ENCODE measurements around the gene SPPL2B.

Gene SPPL2B

DNA sequence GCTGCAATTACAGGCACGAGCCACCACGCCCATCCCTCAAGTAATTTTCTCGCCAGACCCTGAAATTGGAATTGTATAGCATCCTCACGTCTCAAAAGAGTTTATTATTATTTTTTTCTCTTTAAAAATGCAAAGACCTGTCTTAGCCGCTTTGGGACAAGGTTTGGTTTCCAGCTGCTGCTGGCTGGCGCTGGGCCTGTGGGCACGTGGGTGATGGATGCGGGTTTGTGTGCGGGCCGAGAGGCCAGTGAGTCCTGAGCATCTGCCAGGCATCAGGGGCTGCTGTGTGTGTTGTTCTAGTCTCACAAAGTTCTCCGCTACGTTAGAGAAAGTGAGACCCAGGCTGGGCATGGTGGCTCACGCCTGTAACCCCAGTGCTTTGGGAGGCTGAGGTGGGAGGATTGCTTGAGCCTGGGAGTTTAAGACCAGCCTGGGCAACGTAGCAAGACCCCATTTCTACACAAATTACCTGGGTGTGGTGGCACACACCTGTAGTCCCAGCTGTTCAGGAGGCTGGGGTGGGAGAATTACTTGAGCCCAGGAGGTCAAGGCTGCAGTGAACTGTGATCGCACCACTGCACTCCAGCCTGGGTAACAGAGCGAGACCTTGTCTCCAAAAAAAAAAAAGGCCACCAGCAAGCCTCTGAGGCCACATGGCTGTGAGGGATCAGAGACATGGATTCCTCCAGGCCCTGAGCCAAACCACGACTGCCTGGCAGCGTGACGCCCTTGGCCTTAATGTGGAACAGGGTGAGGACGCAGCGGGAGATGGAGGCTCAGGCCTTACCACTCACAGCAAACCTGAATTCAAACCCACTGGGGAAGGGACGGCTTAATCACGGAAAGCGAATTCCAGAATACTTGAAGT, 26.9 kb downstream of the SPPL2B start:
- no peak for DNase-seq (ENCODE audit: low spot score)

DNA sequence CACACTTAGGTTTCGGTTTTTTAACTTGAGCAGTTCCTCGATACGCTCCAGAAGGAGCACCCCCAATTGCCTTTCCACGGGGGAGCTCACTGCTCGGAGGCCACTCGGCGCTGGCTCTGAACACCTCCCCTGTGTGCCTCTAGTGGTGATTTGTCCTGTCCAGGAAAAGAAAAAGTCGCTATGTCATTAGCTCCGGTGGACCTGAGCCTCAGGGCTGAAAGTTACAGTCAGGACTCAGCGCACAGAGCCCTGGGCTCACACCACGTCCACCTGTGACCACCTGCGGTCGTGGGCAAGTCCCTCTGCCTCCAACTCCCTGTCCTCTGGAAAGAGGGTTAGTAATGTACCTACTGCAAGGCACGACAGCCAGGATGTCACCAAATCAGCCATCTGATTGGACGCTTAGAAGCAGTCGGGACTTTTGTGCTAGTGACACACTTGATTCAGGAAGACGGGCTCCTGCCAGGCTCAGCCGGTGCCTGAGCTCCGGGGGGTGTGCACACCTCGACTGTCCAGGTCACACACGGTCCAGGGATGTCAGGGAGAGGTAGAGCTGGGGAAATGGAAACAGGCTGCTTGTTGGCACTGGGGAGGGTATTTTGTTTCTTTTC, 27.7 kb downstream of the SPPL2B start:
- DNase-seq (ENCODE audit: low spot score): no peak

DNA sequence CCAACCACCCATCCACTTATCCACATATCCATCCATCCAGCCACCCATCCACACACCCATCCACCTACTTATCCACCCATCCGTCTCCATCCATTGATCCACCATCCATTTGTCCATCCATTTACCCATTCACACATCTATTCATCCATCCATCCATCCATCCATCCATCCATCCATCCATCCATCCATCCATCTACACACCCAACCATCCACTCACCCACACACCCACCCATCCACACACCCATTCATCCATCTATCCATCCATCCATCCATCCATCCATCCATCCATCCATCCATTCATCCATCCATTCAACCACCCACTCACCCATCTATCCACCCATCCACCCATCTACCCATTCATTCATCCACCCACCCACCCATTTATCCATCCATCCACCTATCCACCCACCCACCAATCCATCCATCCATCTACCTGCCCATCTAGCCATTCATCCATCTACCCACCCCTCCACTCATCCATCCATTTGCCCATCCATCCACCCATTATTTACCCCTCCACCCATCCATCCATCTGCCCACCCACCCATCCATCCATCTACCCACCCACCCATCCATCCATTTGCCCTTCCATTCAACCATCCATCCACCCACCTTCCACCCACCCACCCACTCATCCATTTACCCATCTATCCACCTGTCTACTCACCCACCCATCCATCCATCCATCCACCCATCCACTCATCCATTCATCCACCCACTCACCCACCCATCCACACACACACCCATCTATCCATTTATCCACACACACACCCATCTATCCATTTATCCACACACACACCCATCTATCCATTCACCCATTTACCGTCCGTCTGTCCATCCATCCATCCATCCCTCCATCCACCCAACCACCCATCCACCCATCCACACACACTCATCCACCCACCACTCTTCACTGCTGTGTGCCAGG, 29.1 kb downstream of the SPPL2B start:
- no peak for DNase-seq (ENCODE audit: low spot score)

DNA sequence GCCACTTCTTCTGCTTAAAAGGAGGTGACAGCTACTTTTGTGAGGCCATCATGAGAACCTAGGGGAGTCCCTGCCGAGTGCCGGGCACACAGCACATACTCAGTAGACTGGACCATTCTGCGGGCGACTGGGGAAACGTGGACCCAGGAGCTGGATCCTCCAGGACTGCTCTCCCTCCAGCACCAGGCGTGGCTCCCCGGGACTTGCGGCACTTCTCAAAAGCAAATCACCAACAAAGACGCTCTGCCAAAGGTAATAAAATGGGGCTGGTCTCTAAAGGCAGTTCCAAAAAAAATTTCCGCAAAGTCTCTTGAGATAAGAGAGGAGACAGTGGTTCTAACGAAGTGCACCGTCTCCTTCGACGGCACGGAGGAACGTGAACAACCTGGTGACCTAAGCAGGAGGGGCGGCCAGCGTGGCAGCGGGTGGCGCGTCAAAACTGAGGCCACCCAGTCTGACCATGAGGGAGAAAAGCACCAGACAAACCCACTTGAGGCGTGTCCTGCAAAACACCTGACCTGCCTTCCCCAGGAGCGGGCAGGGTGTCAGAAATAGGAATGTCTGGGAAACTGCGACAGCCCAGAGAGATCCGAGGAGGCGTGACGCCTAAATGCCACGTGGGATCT, 30.2 kb downstream of the SPPL2B start:
- DNase-seq (ENCODE audit: low spot score): no peak

DNA sequence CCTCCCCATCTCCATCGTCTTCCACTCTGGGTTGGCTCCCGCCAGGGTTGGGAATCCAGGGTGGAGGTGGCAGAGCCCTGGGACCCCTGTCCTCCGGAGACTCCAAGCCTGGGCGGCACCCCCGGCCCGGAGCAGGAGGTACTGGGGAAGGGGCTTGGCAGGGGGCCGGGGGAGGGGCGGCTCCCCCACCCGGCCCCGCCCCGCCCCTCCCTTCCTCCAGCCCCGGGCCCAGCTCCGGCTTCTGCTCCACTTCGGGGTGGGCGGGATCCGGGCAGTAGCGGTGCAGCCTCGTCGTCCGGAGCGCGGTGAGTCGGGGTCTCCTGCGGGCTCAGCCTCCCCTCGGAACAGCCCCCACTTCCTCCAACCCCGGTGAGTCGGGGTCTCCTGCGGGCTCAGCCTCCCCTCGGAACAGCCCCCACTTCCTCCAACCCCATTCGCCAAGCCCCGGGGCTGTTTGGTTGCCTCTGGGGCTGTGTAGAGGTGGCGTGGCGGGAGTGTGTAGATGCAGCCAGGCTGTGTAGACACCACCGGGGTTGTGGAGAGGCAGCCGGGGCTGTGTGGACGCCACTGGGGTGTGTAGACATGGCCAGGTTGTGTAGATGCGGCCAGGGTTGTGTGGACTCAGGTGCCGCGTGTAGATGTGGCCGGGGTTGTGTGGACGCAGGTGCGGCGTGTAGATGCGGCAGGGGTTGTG, 31.7 kb downstream of the SPPL2B start, which contains the start of gene TMPRSS9:
Gene TMPRSS9 (plus strand): TSS at position 274 of the 694 bp plus-strand sequence. CDS start 29,521 bp downstream, outside the sequence.
- DNase-seq (ENCODE audit: low spot score): no peak

DNA sequence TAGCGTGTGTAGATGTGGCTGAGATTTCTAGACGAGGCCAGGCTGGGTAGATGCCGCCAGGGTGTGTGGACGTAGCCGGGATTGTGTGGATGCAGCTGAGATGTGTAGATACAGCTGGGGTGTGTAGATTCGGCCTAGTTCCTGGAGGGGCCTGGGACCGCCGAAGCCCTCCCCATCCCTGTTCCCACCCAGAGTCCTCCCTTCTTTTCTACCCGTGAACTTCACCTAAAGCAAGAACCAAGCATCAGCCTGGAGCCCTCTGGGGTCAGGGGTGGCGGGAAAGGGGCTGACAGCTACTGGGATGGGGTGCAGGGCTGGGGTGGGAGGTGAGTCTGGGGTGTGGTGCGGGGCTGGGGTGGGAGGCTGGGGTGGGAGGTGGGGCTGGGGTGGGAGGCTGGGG, 32.3 kb downstream of the SPPL2B start:
- DNase-seq (ENCODE audit: low spot score): no peak

DNA sequence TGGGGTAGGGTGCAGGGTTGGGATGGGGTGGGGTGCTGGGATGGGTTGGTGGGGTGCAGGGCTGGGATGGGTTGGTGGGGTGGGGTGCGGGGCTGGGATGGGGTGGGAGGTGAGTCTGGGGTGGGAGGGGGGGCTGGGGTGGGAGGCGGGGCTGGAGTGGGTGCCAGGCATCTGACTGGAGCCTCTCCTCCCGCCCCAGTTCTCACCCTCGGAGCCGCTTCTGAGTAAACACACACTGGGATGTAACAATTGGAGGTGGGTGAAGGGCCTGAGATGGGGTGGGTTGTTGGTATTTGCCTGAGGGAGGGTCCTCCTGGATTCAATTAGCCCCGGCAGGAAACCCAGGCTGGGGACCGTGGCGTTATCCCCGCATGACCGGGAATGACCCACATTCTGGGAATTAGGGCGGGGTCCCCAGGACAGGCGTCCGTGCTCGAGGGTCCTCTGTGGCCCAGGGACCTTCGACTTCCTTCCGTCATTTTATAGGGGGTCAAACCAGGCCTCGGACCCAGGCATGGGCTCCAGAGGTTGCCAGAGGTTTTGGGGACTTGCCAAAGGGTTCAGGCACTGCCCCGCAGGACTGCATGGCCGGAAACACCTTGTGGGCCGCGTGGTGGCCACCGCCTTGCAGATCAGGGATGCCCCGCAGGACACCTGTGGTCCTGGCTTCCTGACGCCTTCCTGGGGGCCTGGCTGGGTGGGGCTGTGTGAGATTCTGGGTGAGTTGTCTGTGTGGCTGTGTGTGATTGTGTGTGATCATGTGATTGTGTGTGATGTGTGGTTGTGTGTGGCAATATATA, 33.0 kb downstream of the SPPL2B start:
- no peak for DNase-seq (ENCODE audit: low spot score)

DNA sequence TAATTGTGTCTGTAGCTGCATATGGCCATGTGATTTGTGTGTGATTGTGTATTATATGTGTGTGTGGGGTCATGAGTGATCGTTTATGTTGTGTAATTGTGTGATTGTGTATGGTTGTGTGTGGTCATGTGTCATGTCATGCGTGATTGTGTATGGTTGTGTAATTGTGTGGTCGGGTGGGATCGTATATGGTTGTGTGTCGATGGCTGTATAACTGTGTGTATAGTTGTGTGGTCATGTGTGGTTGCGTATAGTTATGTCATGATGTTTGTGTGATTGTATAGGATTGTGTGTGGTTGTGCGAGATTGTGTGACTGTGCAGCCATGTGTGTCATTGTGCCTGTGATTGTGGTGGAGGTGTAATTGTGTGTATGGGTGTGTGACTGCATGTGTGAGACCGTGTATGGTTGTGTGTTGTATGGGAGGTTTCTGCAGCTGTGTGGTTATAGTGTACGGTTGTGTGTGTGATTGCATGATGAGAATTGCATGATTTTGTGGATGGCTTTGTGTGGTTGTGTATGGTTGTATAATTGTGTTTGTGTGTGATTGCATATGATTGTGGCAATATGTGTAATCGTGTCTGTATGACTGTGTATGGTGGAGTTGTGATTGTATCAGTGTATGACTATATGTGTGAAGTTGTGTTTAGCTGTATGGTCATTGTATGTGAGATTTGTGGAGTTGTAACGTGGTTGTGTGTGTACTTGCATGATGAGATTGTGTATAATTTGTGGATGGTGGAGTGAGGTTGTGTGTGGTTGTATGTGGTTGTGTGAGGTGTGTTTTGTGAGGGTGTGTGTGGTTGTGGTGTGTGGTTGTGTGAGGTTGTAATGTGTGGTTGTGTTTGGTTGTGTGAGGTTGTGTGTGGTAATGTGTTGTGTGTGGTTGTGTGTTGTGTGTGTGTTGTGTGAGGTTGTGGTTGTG, 33.8 kb downstream of the SPPL2B start:
- no peak for DNase-seq (ENCODE audit: low spot score)

DNA sequence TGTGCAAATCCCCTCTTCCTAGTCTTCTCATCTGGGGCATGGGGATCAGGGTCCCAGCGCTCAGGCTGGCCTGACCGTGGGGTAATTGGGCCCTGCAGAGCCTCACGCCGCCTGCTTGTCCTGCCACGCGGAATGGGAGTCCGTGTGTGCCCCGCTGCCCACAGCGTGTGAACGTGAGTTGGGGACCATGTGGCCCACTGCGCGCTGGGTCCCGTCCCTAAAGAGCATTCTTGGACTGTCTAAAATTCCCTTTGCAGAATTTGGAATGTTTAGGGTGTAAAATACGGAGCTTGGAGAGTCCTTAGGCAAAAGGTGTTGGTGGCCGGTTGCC, 34.5 kb downstream of the SPPL2B start:
- no peak for DNase-seq (ENCODE audit: low spot score)

DNA sequence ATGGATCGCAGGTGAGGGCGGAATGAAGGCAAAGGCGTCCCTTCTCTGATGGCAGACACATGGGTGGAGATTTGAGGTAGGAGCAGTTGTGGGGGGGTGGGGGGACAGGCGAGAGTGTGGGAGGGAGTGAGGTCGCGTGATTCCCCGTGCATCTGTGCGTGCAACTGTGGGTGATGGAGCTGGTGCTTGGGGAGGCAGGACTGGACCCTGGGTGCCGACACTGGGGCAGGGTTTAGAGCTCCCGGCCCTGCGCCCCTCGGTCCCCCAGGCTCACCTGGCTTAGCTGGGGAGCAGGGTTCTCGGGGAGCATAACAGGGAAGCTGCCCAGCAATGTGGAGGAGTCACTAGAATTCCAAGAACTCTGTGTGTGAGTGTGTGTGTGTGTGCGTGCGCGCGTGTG, 34.9 kb downstream of the SPPL2B start:
- no peak for DNase-seq (ENCODE audit: low spot score)

DNA sequence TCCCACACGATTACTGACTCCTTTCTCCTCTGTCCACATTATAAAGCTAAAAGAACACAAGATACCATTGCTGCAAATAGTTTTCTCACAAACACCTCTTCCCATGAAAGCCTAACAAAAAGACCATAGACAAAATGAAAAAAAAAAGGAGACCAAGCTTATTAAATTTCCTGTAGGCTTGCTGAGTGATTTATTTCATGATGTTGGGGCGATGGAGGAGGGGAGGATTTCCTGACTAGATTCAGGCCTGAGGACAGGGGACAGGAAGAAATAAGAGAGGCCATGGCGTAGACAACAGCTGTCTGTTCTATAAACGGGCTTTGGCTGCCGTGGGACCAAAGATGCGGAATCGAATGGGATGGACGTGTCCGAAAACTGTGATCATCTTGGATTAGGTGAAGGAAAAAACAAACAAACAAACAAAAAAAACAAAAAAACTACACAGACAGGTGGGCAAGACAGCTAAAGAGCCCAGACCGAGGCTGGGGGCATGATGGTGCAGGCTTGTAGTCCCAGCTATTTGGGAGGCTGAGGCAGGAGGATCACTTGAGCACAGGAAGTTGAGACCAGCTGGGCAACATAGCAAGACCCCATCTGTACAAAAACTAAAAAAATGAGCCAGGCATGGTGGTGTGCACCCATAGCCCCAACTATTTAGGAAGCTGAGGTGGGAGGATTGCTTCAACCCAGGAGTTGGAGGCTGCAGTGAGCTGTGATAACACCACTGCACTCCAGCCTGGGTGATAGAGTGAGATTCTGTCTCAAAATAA, 36.9 kb downstream of the SPPL2B start:
- DNase-seq (ENCODE audit: low spot score): no peak

DNA sequence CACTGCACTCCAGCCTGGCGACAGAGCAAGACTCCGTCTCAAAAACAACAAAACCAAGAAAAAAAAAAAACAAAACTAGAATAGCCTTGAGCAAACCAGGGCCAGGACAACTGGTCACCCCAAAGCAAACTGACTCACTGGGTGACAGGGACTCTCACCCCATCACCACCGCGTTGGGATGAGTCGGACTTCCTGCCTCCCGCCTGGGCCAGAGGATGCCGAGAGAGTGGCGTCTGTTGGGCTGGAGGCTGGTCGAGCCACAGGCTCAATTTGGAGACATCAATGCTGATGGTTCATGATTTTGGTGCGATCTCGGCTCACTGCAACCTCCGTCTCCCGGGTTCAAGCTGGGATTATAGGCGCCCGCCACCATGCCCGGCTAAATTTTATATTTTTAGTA, 43.2 kb downstream of the SPPL2B start:
- no peak for DNase-seq (ENCODE audit: low spot score)

DNA sequence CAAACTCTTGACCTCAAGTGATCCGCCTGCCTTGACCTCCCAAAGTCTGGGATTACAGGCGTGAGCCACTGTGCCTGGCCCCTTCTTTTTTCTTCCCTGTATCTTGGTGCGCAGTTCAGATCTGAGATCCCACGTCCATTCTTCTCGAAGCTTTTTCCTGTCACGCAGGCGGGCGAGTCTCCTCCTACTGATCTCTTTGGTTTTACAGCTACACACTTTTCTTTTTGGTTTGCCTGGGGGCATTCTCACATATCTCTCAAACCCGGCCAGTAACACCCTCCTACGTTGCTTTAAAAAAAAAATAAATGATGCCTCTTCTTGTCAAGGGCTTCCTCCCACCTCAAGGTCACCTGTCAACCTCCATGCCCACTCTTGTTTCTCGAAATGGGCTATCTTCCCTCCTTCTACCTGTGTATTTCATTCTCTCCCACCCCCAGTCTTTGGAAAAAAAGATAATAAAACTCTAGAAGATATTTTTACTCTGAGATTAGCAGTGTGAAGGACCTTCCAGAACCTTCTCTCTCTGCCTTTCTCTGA, 43.7 kb downstream of the SPPL2B start:
- no peak for DNase-seq (ENCODE audit: low spot score)

DNA sequence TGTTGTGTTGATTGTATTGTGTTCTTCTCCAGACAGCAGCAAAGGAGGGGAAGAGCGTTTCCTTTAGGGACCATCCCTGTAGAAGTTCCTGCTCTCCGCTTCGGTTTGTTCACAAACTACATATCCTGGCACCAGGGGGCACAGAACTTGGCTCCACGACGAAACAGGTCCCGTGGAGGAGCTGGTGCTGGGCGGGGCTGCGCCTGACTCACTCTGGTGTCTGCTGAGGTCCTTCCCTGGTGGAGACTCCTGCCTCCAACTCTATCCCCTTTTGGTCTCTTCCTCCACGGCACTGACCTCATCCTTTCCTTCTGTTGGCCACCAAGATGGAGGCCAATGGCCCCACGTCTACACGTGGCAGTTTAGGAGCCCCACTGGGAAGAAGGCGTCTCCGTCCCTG, 46.3 kb downstream of the SPPL2B start:
- DNase-seq (ENCODE audit: low spot score): no peak

DNA sequence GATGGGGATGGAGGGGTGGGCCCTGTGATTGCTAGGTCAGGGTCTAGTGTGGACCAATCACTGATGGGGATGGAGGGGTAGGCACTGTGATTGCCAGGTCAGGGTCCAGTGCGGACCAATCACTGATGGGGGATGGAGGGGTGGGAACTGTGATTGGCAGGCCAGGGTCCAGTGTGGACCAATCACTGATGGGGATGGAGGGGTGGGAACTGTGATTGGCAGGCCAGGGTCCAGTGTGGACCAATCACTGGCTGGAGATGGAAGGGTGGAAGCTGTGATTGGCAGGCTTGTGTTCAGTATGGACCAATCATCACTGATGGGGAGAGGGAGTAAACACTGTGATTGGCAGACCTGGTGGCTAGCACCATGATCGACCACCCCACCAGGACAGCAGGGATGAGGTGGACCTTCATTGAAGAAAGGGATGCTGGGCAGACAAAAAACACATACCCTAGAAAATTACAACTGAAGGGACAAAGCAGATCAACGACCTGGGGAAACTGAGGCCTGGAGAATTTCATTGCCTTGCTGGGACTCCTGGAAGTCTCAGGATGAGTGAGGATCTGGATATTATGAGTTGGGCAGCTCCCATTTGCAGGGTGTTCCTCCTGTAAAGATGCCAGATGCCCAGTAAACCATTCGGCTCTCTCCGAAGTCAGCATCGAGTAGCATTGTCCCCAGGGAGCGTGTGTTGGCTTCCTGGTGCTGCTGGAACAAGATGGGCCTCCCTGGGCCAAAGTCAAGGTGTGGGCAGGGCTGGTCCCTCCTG, 47.1 kb downstream of the SPPL2B start:
- DNase-seq (ENCODE audit: low spot score): no peak

DNA sequence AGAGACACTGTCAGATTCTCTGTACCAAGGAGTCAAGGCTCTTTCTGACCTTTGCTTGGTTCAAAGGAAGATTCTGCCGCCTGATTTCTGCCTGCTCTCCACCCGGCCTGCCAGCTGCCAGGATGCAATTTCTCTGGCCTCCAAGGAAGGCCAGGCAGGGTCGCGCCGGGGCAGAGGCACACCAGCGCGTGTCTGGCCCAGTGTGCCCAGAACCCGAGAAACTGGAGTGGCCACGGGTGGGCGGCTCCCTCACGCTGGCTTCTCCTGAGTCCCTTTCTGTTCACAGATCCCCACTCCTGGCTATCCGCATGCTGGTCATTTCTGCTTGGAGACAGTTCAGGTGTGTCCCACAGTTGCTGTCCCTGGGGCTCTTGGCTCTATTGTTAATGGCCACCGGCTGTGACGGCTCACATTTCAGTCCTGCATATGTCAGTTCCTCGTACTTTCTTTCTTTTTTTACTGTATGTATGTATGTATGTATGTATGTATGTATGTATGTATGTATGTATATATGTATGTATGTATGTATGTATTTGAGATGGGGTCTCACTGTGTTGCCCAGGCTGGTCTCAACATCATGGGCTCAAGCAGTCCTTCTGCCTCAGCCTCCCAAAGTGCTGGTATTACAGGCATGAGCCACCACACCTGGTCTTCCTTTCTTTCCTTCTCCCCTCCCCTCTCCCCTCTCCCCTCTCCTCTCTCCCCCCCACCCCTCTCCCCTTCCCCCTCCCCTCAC, 48.5 kb downstream of the SPPL2B start:
- no peak for DNase-seq (ENCODE audit: low spot score)

DNA sequence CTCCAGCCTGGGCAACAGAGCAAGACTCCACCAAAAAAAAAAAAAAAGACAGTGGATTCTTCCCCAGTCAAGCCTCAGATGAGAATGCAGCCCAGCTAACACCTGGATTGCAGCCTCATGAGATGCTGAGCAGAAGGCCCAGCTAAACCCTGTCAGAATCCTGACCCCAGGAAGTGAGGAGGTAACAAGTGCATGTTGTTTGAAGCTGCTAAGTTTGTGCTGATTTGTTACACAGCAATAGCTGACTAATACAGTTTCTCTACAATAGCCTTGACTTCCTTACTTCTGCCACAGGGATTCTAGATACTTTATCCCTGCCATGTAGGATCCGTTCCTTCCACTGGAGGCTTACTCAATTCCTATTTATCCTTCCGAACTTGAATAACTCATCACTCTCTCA, 52.1 kb downstream of the SPPL2B start:
- no peak for DNase-seq (ENCODE audit: low spot score)

All from SW480 (cell line).